Testis (tissue), 3 donors: ENCODE data around the gene AQP9. TPM values are rescaled to one million over a fixed set of nuclear protein-coding genes. Genes with fewer than 3 reads are reported as not detected.

Experiments
- DNase-seq: peaks from one replicate; pipeline ENCODE4 v3.0.0-alpha.2; 2019
- H3K27ac ChIP-seq, 2 donors: fragments of 200-600 bp; sonication (generic); one replicate each; pipeline ENCODE4 v1.5.1; 2019
- H3K27me3 ChIP-seq: fragments of 200-600 bp; sonication (generic); one replicate; pipeline ENCODE4 v1.5.1; 2019
- H3K36me3 ChIP-seq: fragments of 200-600 bp; sonication (generic); one replicate; pipeline ENCODE4 v1.5.1; 2017; ENCODE audit warnings: low read depth; ENCODE audit errors: missing control alignments
- H3K4me1 ChIP-seq: fragments of 200-600 bp; sonication (generic); one replicate; pipeline ENCODE4 v1.5.1; 2019
- H3K4me3 ChIP-seq, 2 donors: fragments of 200-600 bp; sonication (generic); one replicate each; pipeline ENCODE4 v1.5.1; 2017 to 2019
- H3K9me3 ChIP-seq: fragments of 200-600 bp; sonication (generic); one replicate; pipeline ENCODE4 v1.5.1; 2017
- CTCF ChIP-seq, 3 experiments: fragments of 450-650 bp in 2 of 3; fragments of 200-600 bp in 1 of 3; sonication (generic) in 1 of 3; IDR thresholded peaks; one replicate each; pipeline ENCODE4 v1.5.1; 2016 to 2019; ENCODE audit warnings: antibody characterized with exemption in 3 of 3, mild to moderate bottlenecking in 2 of 3, moderate library complexity in 1 of 3
- POLR2A ChIP-seq: fragments of 450-650 bp; IDR thresholded peaks from one replicate; pipeline ENCODE4 v1.6.1; 2017; ENCODE audit warnings: antibody characterized with exemption, mild to moderate bottlenecking, moderate library complexity
- WGBS, 2 donors: methylation state at CpG; one replicate each; pipeline ENCODE4 v1.1.5; 2018; 5-methylcytosine and 5-hydroxymethylcytosine counted together
- intact Hi-C: fragments of 100-400 bp; cut with DNase I; formaldehyde crosslinking; loops from one replicate; pipeline ENCODE4 v1.15.1; 2023; ENCODE audit warnings: low total_unique reads
- polyA plus RNA-seq: library from polyadenylated mRNA; stranded (reverse); fragments of 350-450 nt; fragmentation: Illumina TruSeq; extraction: RNeasy Lipid Tissue Mini Kit (QIAGEN cat#74804); gene quantifications from one replicate; pipeline ENCODE4 v1.2.3, GENCODE V29; 2014; ENCODE audit warnings: low read depth, low replicate concordance; ENCODE audit not compliant: insufficient read depth
- small RNA-seq, 2 donors: library from RNA; depleted of rRNA; stranded (forward); fragments of <200 nt; gene quantifications; one replicate each; pipeline ENCODE3, GENCODE V24; 2016
- total RNA-seq, 2 donors: library from RNA; depleted of rRNA; stranded (reverse); fragments of >200 nt; gene quantifications; one replicate each; pipeline ENCODE4 v1.2.3, GENCODE V29; 2016

Gene AQP9
- total and polyA plus RNA-seq, 3 donors from 2014 or later, result 0.16 to 3.1 TPM; not detected in 1

- 17 to 27% methylated on average over 8 of the region's 8 CpGs for WGBS, 2 donors
- H3K27ac ChIP-seq, result no peak overlapping the region
- no peaks in the 10 kb centered on the region for H3K36me3 ChIP-seq
- H3K4me1 ChIP-seq, result peaks cover 5% of the 10 kb centered on the region
- TF ChIP-seq POLR2A (no peak), CTCF (IDR thresholded peaks at IDR 0.05) (no peak)
- intact Hi-C loops, result no loop called here
- H3K9me3 ChIP-seq, result no peaks in the 10 kb centered on the region
- H3K4me3 ChIP-seq, result no peak overlapping the region
- no peak for DNase-seq
- H3K27me3 ChIP-seq, result no peaks in the 10 kb centered on the region
Measured at GRCh38 chr15:58229297-58229768, 91.2 kb downstream of the AQP9 start.

GRCh38 chr15:58232281-58233065 is 94.3 kb downstream of the AQP9 start:
- Histone ChIP-seq H3K27me3 (no peaks in the 10 kb centered on the region), H3K4me3 (no peak overlapping the region), H3K4me1 (peaks cover 5% of the 10 kb centered on the region), H3K27ac (no peak overlapping the region), H3K9me3 (no peaks in the 10 kb centered on the region), H3K36me3 (no peaks in the 10 kb centered on the region)
- DNase-seq, result no peak
- WGBS, 2 donors, result 87 to 94% methylated on average over 3 of the region's 3 CpGs
- intact Hi-C loops, result no loop called here
- TF ChIP-seq POLR2A, result no peak
- TF ChIP-seq CTCF (IDR thresholded peaks at IDR 0.05), result no peak

GRCh38 chr15:58233341-58233740 is 95.2 kb downstream of the AQP9 start:
- WGBS, 2 donors, result 91 to 100% methylated on average over 1 of the region's 1 CpG
- H3K36me3 ChIP-seq, result no peaks in the 10 kb centered on the region
- no peak for DNase-seq
- H3K4me1 ChIP-seq, result peaks cover 5% of the 10 kb centered on the region
- H3K4me3 ChIP-seq, result no peak overlapping the region
- no peak overlapping the region for H3K27ac ChIP-seq
- intact Hi-C loops, result no loop called here
- no peaks in the 10 kb centered on the region for H3K9me3 ChIP-seq
- H3K27me3 ChIP-seq, result no peaks in the 10 kb centered on the region
- TF ChIP-seq CTCF (IDR thresholded peaks at IDR 0.05) (no peak), POLR2A (no peak)

Small RNA genes lying within 50 kb of the gene (small RNA-seq; reads per million reads assigned to genes)
- 0 reads per million in 2 donors for gene MTCO3P23

Other genes with a start within 250 kb of the AQP9 start
- 10 to 100 TPM; 71.2 to 91.2 TPM for gene ALDH1A2, start 72.7 kb upstream of the AQP9 start, total RNA-seq
- gene ALDH1A2, start 72.7 kb upstream of the AQP9 start, polyA plus RNA-seq, result 210 TPM